CD4-positive, alpha-beta T cell treated with Interleukin-21 for 1 hour (primary cell): ENCODE data around the gene VPS13D.
"Not testable (repeated sequence)": the region's sequence is repeated elsewhere in the genome, so short reads cannot be mapped to it uniquely, and the experiment has no call there.

Source experiments
- DNase-seq: peaks from one replicate; pipeline ENCODE4 v3.0.0-alpha.2; 2020

VPS13D gene

DNA sequence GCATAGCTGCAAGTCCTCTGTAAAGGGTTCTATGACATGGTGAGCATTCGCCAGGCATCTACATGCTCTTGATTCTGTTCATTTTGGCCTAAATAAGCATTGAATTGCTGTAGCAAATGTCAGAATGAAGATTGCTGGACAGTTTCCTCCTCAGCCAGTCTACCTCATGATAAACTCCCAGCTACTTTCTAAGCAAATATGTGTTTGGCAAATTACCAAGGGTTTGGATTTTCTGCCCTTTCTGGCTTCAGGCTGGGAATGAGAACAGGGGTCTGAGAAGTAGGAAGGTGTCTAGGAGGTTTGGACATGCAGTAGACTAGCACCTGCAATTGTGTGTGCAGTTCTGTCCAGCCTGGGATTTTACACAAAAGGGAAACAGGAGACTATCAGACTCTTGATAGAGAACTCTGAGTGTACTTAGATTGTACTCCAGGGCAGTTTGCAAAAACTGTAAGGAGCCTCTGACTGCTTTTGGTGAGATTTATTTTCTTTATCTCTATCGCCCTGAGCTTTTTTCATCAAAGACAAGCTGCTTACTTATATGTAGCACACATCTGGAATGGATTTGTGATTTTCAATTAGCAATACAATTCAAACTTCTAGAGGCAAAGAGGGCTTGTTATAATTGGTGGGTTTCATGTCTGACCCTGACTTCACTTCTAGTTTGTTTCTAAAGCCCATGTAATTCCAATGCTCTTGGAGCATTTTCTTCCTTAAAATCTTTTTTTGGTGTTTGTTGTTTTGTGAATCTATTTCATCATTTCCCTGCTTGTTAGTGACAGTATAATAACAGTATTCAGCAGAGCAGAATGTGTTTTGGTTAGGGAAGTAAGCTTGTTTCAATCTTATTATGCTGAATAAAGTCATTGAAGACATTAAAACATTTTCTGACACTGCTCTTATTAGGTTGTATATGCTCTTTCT is 150.8 kb downstream of the VPS13D start:
- DNase-seq: no peak

GRCh38 chr1:12383001-12383400 is 153.2 kb downstream of the VPS13D start:
- no peak for DNase-seq

DNA sequence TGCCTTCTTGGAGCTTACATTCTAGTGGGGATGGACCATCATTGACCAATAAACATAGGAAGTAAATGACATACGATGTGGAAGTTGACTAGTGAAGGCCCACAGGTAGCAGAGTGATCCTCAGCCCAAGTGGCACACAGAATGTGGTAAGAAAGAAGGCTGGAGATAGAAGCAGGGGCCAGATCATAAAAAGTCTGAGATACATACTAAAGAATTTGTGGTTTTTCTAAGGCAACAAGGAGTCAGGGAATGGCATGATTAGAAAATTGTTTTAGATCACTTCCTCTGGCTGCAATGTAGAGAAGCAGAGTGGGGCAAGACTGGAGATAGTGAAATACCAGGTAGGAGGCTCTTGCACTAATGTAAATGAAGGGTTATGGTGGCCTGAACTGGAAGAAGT is 154.0 kb downstream of the VPS13D start:
- no peak for DNase-seq

GRCh38 chr1:12384836-12385456 is 155.1 kb downstream of the VPS13D start:
- peak; percentile 46 for DNase-seq

DNA sequence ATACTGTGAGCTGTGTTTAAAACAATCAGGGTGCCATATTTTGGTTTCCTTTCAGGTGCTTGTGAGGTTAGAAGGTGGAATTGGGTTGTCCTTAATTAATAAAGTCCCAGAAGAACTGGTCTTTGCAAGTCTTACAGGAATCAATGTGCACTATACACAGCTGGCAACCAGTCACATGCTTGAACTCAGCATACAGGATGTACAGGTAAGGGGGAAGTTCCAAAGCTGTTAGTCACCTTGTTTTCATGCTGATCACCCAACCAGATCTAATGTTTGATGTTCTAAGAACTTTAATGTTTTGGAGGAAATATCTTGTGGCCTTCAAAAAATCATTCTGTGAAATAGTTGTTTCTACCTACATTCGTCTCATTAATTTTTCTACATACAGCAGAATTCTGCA is 156.3 kb downstream of the VPS13D start:
- peak; percentile 69 for DNase-seq

DNA sequence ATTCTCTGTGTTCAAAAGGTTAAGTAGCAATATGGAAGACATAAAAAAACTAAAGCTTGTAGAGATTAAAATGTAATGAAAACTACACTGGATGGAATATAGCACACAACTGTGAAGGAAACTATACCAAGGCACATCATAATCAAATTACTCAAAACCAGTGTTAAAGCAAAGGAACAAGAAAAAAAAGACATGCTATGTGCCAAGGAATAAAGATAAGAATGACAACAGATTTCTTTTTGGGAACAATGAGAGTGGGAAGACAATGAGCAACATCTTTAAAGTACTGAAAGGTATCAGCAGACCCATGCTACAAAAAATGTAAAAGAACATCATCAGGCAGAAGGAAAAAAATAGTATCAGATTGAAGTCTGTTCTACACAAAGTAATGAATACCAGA is 157.8 kb downstream of the VPS13D start:
- DNase-seq: no peak

GRCh38 chr1:12390296-12390695 is 160.5 kb downstream of the VPS13D start:
- not testable (repeated sequence) for DNase-seq

DNA sequence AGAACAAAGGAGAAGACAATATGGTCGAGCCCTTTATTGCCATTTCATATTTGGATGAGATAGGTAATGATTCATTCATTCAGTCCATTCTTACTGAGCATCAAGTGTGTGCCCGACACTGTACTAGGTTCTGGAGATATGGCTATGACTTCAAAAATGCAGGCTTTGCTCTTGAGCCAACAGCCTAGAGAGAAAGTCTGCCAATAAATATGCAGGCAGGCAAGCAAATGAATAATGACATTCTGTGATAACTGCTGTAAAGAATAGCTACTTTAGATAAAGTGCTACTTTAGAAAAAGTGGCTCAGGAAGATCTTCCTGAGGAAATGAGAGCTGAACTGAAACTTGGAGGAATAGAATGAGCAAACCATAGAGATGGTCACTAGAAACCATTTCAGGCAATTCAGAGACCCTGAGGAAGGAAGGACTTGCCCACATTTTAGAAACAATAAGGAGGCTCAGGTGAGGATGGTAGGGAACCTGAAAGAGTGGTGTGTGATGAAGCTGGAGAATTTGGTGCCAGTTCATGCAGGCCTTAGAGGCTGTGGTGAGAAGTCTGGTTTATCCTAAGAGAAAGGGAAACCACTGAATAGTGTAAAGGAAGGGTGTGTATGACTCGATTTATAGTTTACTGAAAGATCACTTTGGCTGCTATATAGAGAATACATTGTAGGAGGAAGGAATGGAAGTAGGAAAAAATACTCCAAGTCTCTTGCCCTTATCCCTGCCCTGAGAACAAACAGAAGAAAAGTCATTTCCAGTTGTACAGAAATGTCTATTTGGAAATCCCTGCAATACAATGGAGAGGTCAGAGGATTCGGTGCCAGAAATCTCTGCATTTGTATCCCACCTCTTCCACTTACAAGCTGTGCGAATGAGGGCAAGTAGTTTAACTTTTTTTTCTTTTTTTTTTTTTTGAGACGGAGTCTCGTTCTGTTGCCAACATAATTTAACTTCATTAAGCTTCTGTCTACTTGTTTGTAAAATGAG is 167.9 kb downstream of the VPS13D start:
- no peak for DNase-seq

DNA sequence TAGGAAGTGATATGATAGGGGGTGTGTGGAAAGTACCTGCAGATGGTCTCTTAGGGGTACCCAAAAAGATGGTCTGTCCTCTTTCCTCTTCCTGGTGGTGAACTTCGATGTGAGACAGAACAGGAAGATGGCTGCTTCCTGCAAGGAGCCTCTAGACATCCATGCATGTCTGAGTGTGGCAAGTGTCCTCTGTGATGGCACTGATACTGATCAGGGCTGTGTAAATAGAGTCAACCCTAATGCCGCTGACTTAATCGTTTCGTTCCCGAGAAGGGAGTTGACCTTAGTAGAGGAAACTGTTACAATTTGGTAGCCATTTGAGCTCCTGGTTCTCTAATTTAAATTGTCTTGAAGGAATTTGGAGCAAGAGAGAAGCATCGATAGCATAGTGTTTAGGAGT is 168.6 kb downstream of the VPS13D start:
- DNase-seq: no peak

DNA sequence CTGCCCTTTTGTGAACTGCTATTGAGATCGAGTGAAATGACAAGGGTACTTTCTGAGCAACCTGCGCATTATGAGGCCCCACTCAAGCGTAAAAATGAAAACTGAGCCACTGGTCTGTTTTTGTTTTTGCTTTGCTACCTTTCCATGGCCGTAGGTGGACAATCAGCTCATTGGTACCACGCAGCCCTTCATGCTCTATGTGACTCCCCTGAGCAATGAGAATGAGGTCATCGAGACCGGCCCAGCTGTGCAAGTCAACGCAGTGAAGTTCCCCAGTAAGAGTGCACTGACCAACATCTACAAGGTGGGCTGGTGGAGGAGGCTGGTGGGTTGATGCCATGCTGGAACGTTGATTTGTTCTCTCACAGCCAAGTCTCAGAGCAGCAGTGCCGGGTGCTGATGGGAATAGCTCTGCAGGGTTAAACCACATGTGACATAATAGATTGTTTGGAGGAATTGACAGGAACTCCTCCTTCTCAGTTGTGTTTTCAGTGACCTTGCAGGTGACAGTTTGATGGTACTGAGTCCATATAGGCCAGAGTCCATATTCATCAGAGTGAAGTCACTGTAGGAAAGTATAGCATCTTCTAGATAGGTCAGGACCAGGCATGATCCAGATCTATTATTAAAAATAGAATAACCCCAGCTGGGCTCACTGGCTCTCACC is 170.3 kb downstream of the VPS13D start:
- no peak for DNase-seq

DNA sequence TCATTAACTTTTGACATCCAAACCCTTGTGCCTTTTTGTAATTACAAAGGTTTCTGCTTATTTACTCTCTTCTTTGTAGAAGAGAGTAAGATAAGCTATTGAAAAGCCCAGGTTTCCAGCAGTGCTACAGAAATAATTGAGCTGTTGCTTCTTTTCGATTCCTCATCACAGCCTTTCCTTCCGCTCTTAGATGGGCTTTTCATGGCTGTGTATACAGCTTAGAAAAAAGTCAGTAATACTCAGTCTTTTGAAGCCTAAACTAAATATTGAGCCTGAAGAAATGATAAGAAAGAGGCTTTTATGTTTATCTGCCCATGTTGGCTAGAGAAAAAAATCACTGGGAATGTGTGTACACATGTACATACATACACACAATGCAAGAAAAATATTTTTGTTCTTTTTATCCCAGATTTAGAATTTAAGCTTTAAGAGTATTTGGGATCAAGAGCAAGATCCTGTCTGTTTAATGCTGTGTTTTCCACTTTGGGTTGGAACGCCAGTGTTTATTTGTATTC is 172.4 kb downstream of the VPS13D start:
- no peak for DNase-seq

GRCh38 chr1:12402842-12403241 is 173.0 kb downstream of the VPS13D start:
- DNase-seq: no peak

DNA sequence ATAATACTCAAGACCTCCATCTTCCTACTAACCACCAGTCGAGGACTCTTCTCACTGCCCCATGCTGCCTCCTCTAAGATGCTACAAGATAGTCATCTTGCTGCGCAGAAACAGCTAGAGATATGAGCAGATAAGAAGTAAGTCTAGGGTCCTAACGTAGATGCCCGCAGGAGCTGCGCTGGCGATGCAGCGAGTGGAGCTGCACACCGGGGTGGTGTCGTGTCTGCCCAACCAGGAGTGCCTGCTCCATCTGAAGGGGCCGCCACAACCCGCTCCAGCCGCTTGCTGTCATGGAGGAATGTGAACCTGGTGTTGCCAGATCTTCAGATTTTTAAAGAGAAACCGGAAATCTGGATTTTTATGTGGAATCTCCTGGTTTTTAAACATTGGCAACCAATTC is 175.1 kb downstream of the VPS13D start:
- no peak for DNase-seq

DNA sequence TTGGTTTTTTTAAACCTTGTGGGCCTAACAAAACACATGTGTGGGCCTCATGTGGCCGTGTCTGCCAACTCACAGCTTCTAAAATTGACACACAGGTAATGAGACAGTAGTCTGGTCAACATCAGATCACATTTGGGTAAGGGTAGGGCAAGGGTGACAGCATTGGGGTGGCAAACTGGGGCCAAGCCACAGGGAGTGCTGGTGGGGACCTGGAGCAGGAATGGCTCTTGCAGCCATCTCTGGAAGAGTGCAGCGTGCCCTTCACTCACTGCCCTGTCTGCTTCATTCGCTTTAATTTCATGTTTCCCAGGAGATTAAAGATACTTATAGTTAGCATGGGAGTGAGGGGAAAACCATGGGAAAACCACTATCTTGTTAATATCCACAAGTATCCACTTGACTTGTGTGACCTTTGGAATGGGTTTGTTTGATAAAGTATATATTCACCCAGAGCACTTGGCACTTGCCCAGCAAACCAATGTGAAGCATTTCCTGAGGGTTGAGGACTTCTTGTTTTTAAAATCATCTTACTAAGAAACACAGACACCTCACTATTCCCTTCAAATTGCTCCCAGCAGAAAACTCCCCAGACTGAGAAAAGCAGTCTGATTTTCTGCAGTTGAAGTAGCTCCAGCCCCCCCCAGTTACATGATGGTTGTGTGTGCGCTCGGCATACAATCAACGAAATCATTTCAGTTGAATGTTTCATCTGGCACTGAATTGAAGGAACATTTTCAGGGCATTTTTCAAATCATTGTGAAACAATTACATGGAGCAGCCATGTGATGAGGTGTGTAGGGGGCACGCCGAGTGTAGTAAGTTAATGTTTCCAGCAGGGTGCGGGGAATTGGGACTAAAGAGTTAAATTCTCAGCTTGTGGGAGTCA is 175.7 kb downstream of the VPS13D start:
- DNase-seq: no peak

DNA sequence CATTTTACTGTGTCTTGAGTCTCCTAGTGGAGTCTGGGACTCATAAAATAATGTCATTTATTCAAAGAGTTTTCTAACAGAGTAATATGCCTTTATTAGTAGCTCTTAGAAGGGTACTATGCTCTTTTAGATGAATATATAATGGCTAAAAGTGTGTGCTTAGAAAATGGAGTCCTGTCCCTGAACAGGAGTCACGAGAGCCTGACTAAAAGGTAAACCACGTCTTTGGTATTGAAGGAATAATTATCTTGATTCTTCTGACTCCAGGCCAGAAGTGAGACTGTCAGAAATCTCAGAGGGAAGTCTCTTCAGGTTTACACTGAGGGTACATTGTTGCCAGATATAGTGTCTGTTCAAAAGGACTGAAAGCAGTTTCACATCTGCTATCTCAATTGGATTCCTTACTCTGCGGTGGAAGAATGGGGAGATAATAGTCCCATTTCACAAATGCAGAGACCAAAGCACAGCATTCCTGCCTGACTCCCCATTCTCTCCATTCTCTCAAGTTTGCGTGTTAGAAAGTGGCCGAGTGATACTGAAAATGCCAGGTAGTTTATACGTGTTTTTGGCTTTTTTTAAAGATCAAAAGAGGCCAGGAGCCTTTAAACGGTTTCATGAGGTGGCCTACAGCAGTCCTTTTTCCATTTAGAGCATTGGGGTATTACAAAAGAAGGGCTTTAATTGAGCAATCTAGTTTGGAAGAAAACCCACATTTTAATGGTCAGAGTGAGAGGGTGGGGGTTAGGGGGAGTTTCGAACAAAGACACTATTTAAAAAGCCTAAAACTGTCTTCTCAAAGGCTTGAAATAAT is 176.6 kb downstream of the VPS13D start:
- no peak for DNase-seq

- DNase-seq: peak; percentile 51
Observed at GRCh38 chr1:12407050-12407961, 177.5 kb downstream of the VPS13D start.

DNA sequence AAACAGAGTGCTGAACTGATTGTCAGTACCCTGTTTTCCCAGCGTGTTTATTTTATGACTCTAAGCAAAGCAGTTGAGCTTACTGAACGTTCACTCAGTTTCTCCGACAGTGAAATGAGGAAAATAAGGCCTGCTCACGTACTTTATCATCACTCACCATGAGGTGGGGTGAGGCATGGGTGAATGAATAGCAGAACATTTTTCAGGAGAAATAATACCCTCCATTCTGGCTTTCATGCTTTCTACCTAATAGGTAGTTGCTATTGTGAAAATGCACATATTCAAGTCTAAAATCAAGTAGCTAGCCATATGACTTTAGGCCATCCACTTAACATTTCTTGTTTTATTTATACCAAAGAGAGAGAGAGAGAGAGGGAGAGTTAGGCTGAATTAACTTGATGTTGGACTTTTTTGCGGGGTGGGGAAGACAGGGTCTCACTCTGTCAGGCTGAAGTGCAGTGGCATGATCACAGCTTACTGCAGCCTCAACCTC is 178.2 kb downstream of the VPS13D start:
- no peak for DNase-seq

DNA sequence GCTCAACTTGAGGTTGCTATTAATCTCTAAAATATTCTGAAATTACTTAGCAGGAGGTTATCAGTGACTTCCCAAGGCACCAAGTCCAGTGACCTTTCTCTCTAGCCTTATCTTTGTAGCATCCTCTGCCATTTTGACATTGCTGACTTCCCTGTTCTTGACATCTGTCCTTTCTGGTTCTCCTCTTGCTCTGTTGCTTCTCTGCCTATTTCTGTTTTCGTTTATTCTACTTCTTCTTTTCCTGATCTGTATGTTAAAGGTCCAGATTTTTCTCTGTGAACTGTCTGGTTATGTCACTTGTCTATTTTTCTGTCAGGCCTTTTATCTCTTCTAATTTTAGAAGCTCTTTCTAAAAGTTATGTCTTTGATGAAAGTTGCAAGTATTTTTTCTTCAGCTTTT is 178.8 kb downstream of the VPS13D start:
- DNase-seq: no peak

- DNase-seq: no peak
Observed at GRCh38 chr1:12409681-12410080, 179.9 kb downstream of the VPS13D start.
